Psoas muscle (tissue), 8 donors: ENCODE measurements around the gene ZNF135. TPM values are rescaled to one million over a fixed set of nuclear protein-coding genes. Genes with fewer than 3 reads are reported as not detected.

Experiments used
- ATAC-seq, 4 donors: fragments of 200-7000 bp; cut with Tn5 transposase; one replicate each; pipeline ENCODE4 v1.9.1; 2020; ENCODE audit warnings: moderate library complexity in 3 of 4, mild to moderate bottlenecking in 2 of 4
- DNase-seq, 2 donors: peaks; one replicate each; pipeline ENCODE4 v3.0.0-alpha.2; 2020
- H3K27ac ChIP-seq: fragments of 200-600 bp; one replicate; pipeline ENCODE4 v1.8.0; 2022
- H3K27me3 ChIP-seq, 3 donors: fragments of 200-600 bp in 1 of 3; one replicate each; pipeline versions ENCODE4 v1.6.1 to v1.8.0; 2013 to 2022; ENCODE audit warnings: low read length in 2 of 3, mild to moderate bottlenecking in 2 of 3, moderate library complexity in 1 of 3; ENCODE audit not compliant: insufficient read depth in 3 of 3
- H3K36me3 ChIP-seq, 2 donors: fragments of 200-600 bp in 1 of 2; one replicate each; pipeline versions ENCODE4 v1.6.1 to v1.8.0; 2013 to 2022; ENCODE audit warnings: low read depth in 1 of 2, mild to moderate bottlenecking in 1 of 2, moderate library complexity in 1 of 2; ENCODE audit not compliant: insufficient read depth in 1 of 2
- H3K4me1 ChIP-seq: fragments of 200-600 bp; one replicate; pipeline ENCODE4 v1.8.0; 2022
- H3K4me3 ChIP-seq: fragments of 200-600 bp; one replicate; pipeline ENCODE4 v1.8.0; 2022; ENCODE audit warnings: mild to moderate bottlenecking
- H3K9me3 ChIP-seq: fragments of 200-600 bp; one replicate; pipeline ENCODE4 v1.8.0; 2022
- WGBS, 3 donors: extraction: QIAGEN DNeasy Blood & Tissue Kit; methylation state at CpG; one replicate each; pipeline versions ENCODE4 v1.1.6 to v1.1.7; 2013; 5-methylcytosine and 5-hydroxymethylcytosine counted together
- intact Hi-C, 2 donors: fragments of 100-400 bp; cut with DNase I; formaldehyde crosslinking; loops; one replicate each; pipeline versions ENCODE4 v1.11.0 to v1.14.2; 2022
- polyA plus RNA-seq, 3 donors: library from polyadenylated mRNA; stranded (reverse); fragments of 200-250 nt; gene quantifications; one replicate each; pipeline ENCODE4 v1.2.3, GENCODE V29; 2013
- total RNA-seq, 4 donors: library from RNA; stranded (reverse); fragmentation: NEBNext Ultra II Directional in 2 of 4; extraction: Animal tissue kit (Norgen Biotek cat#: 25700) in 2 of 4; gene quantifications; one replicate each; pipeline versions ENCODE4 v1.2.1 to v1.2.4, GENCODE V29; 2021 to 2023
- TF ChIP-seq, protein P1 (sequence below): fragments of 200-600 bp; IDR thresholded peaks from one replicate; pipeline ENCODE4 v1.8.0; 2022; ENCODE audit warnings: antibody characterized with exemption
- donor health status: healthy with polysubstance abuse.
- donor health status: DM: no; HTN: no; CAD: no; lungs with moderate emphysema.
- donor health status: Bipolar disorder and iron deficiency.
- donor health status: healthy.
- donor health status: DM: yes; HTN: yes; CAD: no.
- donor health status: DM: no; HTN: no; CAD: no.
- donor health status: DM: no; HTN: no; CAD: no.
- donor health status: DM: yes; HTN: yes; CAD: no.

Gene ZNF135
- total and polyA plus RNA-seq, 7 donors: 0.87 to 1.7 (median 1.2) TPM

DNA sequence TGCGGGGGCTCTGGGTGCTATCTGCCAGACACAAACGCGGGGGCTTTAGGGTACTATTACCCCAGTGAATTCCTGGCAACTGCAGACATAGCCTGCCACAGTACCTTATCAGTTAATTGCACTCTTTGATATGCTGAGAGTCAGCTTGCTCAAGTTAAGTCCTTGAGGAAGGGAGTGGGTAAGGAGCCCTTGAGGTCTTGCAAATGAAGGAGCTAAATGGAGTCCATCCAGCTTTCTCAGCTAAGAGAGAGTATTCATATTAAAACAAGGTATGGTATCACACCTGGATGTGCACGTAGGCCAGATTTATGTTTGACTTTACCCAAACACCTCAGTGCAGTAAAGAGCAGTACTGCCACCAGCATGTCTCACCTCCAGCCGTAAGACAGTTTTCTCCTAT is 44.9 kb upstream of the ZNF135 start:
- DNase-seq (no peak), ATAC-seq (no peak)
- Histone ChIP-seq H3K27ac (no peak overlapping the region), H3K36me3 (no peaks in the 10 kb centered on the region), H3K4me1 (no peaks in the 10 kb centered on the region), H3K27me3 (peaks cover 0 to 17% (median 0%) of the 10 kb centered on the region in 3 donors), H3K4me3 (no peak overlapping the region), H3K9me3 (peaks cover 28% of the 10 kb centered on the region)
- 40 to 47% (median 47%) methylated on average over 5 of the region's 5 CpGs for WGBS, 3 donors
- TF ChIP-seq, protein P1, sequence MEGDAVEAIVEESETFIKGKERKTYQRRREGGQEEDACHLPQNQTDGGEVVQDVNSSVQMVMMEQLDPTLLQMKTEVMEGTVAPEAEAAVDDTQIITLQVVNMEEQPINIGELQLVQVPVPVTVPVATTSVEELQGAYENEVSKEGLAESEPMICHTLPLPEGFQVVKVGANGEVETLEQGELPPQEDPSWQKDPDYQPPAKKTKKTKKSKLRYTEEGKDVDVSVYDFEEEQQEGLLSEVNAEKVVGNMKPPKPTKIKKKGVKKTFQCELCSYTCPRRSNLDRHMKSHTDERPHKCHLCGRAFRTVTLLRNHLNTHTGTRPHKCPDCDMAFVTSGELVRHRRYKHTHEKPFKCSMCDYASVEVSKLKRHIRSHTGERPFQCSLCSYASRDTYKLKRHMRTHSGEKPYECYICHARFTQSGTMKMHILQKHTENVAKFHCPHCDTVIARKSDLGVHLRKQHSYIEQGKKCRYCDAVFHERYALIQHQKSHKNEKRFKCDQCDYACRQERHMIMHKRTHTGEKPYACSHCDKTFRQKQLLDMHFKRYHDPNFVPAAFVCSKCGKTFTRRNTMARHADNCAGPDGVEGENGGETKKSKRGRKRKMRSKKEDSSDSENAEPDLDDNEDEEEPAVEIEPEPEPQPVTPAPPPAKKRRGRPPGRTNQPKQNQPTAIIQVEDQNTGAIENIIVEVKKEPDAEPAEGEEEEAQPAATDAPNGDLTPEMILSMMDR: no peak
- intact Hi-C loops: no loop called here

- no peak overlapping the region for H3K4me3 ChIP-seq
- H3K27ac ChIP-seq: no peak overlapping the region
- TF ChIP-seq, protein P1: no peak
- no peaks in the 10 kb centered on the region for H3K4me1 ChIP-seq
- 72 to 77% (median 76%) methylated on average over 7 of the region's 7 CpGs for WGBS, 3 donors
- no peaks in the 10 kb centered on the region for H3K36me3 ChIP-seq
- intact Hi-C loops: loop anchor here in 1 of 2 donors (5.0 kb wide), 1 partner anchor 132 kb away; the partner anchor contains the start of gene ZNF329
- ATAC-seq (no peak), DNase-seq (no peak)
- no peaks in the 10 kb centered on the region for H3K27me3 ChIP-seq
- H3K9me3 ChIP-seq: peaks cover 15% of the 10 kb centered on the region
These were observed 39.0 kb upstream of the ZNF135 start for GRCh38 chr19:58020129-58020528.

- DNase-seq (no peak), ATAC-seq (peak in 3 of 4 donors; percentile 53 to 58 (median 56))
- Histone ChIP-seq H3K4me3 (no peak overlapping the region), H3K36me3 (no peaks in the 10 kb centered on the region), H3K4me1 (no peaks in the 10 kb centered on the region), H3K9me3 (peaks cover 9% of the 10 kb centered on the region), H3K27me3 (no peaks in the 10 kb centered on the region), H3K27ac (no peak overlapping the region)
- WGBS, 3 donors: 49 to 52% (median 52%) methylated on average over 30 of the region's 30 CpGs
- TF ChIP-seq, protein P1: peak; percentile 45
- intact Hi-C loops: loop anchor here (2.0 to 5.0 kb wide), 2 partner anchors 131 to 133 kb away; partner anchors contain the start of gene ZNF329 (in 1 of the 2)
These were observed 37.4 kb upstream of the ZNF135 start for GRCh38 chr19:58021541-58022282.

DNA sequence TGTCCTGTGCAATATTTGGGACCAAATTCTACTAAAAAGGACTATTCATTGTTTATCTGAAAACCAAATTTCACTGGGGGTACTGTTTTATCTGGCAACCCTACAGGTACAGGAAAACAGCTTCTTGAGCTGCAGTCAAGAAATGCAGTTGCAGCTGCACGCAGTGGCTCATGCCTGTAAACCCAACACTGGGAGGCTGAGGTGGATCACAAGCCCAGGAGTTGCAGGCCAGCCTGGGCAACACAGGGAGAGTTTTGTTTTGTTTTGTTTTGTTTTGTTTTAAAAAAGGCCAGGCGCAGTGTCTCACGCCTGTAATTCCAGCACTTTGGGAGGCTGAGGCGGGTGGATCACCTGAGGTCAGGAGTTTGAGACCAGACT is 36.8 kb upstream of the ZNF135 start:
- Histone ChIP-seq H3K27ac (no peak overlapping the region), H3K4me1 (no peaks in the 10 kb centered on the region), H3K4me3 (no peak overlapping the region), H3K36me3 (no peaks in the 10 kb centered on the region), H3K27me3 (no peaks in the 10 kb centered on the region), H3K9me3 (peaks cover 9% of the 10 kb centered on the region)
- no peak for DNase-seq
- TF ChIP-seq, protein P1: no peak
- intact Hi-C loops: loop anchor here (2.0 to 5.0 kb wide), 2 partner anchors 130 to 133 kb away; partner anchors contain the start of gene ZNF329 (in 1 of the 2)
- 71 to 79% (median 78%) methylated on average over 4 of the region's 4 CpGs for WGBS, 3 donors
- ATAC-seq: no peak
